ENCODE data around the gene TES. TPM values are rescaled to one million over a fixed set of nuclear protein-coding genes. Genes with fewer than 3 reads are reported as not detected.

The TES gene
- total and polyA plus RNA-seq, 2 experiments from 2014 or later, result 37.3 to 38.3 TPM

DNA sequence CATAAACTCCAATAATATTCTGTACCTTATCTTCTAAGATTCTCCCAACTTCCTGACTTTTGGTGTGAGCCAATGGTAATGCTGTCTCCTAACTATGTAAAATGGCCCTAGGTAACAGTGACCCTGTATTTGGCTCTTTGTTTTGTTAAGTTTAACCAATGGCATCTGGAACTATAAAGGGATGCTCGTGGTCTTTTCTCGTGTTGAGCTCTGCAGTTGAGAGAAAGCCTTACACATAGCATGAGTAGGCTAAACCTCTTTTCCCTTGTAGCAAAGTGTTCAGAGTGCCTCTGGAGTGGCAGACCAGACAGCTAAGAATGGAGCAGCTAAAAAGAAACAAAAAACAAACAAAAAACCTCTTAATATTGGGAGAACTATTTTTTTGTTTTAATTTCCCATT, 5.2 kb downstream of the TES start:
- Histone ChIP-seq H3K4me1 (ENCODE audit: insufficient read depth) (peaks cover 18% of the 10 kb centered on the region), H3K36me3 (ENCODE audit: insufficient read depth) (no peaks in the 10 kb centered on the region), H3K4me3 (no peak overlapping the region), H2AFZ (no peak overlapping the region), H3K4me2 (no peak overlapping the region), H3K9me2 (ENCODE audit: insufficient read depth) (no peaks in the 10 kb centered on the region), H4K20me1 (replicated peaks; ENCODE audit: insufficient read depth) (no peaks in the 10 kb centered on the region), H3F3A (replicated peaks; ENCODE audit: low read depth) (peaks cover 4% of the 10 kb centered on the region; the same call in 1 of the 2 replicates), H3K79me2 (replicated peaks; ENCODE audit: insufficient read depth) (peaks cover 80% of the 10 kb centered on the region), H3K27me3 (ENCODE audit: insufficient read depth) (0 out of 2 replicates have a peak, but pooled peaks cover 7% of the 10 kb centered on the region), H3K27ac (ENCODE audit: low read depth) (no peak overlapping the region)
- TF ChIP-seq ZNF331 (CRISPR knock-in tag; IDR thresholded peaks at IDR 0.05; ENCODE audit: low read depth), result no peak
- no peak for TF ChIP-seq POLR2AphosphoS5 (IDR thresholded peaks at IDR 0.05; ENCODE audit: low read depth)
- no peak for TF ChIP-seq ZNF114 (CRISPR knock-in tag; IDR thresholded peaks at IDR 0.05)
- TF ChIP-seq, protein P1, sequence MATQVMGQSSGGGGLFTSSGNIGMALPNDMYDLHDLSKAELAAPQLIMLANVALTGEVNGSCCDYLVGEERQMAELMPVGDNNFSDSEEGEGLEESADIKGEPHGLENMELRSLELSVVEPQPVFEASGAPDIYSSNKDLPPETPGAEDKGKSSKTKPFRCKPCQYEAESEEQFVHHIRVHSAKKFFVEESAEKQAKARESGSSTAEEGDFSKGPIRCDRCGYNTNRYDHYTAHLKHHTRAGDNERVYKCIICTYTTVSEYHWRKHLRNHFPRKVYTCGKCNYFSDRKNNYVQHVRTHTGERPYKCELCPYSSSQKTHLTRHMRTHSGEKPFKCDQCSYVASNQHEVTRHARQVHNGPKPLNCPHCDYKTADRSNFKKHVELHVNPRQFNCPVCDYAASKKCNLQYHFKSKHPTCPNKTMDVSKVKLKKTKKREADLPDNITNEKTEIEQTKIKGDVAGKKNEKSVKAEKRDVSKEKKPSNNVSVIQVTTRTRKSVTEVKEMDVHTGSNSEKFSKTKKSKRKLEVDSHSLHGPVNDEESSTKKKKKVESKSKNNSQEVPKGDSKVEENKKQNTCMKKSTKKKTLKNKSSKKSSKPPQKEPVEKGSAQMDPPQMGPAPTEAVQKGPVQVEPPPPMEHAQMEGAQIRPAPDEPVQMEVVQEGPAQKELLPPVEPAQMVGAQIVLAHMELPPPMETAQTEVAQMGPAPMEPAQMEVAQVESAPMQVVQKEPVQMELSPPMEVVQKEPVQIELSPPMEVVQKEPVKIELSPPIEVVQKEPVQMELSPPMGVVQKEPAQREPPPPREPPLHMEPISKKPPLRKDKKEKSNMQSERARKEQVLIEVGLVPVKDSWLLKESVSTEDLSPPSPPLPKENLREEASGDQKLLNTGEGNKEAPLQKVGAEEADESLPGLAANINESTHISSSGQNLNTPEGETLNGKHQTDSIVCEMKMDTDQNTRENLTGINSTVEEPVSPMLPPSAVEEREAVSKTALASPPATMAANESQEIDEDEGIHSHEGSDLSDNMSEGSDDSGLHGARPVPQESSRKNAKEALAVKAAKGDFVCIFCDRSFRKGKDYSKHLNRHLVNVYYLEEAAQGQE (IDR thresholded peaks at IDR 0.05; ENCODE audit: unreplicated experiment), result no peak
- TF ChIP-seq, protein P2, sequence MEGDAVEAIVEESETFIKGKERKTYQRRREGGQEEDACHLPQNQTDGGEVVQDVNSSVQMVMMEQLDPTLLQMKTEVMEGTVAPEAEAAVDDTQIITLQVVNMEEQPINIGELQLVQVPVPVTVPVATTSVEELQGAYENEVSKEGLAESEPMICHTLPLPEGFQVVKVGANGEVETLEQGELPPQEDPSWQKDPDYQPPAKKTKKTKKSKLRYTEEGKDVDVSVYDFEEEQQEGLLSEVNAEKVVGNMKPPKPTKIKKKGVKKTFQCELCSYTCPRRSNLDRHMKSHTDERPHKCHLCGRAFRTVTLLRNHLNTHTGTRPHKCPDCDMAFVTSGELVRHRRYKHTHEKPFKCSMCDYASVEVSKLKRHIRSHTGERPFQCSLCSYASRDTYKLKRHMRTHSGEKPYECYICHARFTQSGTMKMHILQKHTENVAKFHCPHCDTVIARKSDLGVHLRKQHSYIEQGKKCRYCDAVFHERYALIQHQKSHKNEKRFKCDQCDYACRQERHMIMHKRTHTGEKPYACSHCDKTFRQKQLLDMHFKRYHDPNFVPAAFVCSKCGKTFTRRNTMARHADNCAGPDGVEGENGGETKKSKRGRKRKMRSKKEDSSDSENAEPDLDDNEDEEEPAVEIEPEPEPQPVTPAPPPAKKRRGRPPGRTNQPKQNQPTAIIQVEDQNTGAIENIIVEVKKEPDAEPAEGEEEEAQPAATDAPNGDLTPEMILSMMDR (conservative IDR thresholded peaks at IDR 0.05; ENCODE audit: low read depth in 2 of 2), result no peak
- TF ChIP-seq NANOG (IDR thresholded peaks at IDR 0.05; ENCODE audit: borderline replicate concordance), result no peak
- TF ChIP-seq CREB1 (CRISPR knock-in tag; IDR thresholded peaks at IDR 0.05; ENCODE audit: low read depth), result no peak
- TF ChIP-seq EZH2 (IDR thresholded peaks at IDR 0.05; ENCODE audit: low read depth, unreplicated experiment), result no peak
- no peak for TF ChIP-seq EZH2phosphoT487 (IDR thresholded peaks at IDR 0.05; ENCODE audit: unreplicated experiment)
- TF ChIP-seq, protein P3, sequence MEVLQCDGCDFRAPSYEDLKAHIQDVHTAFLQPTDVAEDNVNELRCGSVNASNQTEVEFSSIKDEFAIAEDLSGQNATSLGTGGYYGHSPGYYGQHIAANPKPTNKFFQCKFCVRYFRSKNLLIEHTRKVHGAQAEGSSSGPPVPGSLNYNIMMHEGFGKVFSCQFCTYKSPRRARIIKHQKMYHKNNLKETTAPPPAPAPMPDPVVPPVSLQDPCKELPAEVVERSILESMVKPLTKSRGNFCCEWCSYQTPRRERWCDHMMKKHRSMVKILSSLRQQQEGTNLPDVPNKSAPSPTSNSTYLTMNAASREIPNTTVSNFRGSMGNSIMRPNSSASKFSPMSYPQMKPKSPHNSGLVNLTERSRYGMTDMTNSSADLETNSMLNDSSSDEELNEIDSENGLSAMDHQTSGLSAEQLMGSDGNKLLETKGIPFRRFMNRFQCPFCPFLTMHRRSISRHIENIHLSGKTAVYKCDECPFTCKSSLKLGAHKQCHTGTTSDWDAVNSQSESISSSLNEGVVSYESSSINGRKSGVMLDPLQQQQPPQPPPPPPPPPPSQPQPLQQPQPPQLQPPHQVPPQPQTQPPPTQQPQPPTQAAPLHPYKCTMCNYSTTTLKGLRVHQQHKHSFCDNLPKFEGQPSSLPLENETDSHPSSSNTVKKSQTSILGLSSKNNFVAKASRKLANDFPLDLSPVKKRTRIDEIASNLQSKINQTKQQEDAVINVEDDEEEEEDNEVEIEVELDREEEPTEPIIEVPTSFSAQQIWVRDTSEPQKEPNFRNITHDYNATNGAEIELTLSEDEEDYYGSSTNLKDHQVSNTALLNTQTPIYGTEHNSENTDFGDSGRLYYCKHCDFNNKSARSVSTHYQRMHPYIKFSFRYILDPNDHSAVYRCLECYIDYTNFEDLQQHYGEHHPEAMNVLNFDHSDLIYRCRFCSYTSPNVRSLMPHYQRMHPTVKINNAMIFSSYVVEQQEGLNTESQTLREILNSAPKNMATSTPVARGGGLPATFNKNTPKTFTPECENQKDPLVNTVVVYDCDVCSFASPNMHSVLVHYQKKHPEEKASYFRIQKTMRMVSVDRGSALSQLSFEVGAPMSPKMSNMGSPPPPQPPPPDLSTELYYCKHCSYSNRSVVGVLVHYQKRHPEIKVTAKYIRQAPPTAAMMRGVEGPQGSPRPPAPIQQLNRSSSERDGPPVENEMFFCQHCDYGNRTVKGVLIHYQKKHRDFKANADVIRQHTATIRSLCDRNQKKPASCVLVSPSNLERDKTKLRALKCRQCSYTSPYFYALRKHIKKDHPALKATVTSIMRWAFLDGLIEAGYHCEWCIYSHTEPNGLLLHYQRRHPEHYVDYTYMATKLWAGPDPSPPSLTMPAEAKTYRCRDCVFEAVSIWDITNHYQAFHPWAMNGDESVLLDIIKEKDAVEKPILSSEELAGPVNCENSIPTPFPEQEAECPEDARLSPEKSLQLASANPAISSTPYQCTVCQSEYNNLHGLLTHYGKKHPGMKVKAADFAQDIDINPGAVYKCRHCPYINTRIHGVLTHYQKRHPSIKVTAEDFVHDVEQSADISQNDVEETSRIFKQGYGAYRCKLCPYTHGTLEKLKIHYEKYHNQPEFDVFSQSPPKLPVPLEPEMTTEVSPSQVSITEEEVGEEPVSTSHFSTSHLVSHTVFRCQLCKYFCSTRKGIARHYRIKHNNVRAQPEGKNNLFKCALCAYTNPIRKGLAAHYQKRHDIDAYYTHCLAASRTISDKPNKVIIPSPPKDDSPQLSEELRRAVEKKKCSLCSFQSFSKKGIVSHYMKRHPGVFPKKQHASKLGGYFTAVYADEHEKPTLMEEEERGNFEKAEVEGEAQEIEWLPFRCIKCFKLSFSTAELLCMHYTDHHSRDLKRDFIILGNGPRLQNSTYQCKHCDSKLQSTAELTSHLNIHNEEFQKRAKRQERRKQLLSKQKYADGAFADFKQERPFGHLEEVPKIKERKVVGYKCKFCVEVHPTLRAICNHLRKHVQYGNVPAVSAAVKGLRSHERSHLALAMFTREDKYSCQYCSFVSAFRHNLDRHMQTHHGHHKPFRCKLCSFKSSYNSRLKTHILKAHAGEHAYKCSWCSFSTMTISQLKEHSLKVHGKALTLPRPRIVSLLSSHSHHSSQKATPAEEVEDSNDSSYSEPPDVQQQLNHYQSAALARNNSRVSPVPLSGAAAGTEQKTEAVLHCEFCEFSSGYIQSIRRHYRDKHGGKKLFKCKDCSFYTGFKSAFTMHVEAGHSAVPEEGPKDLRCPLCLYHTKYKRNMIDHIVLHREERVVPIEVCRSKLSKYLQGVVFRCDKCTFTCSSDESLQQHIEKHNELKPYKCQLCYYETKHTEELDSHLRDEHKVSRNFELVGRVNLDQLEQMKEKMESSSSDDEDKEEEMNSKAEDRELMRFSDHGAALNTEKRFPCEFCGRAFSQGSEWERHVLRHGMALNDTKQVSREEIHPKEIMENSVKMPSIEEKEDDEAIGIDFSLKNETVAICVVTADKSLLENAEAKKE (CRISPR knock-in tag; IDR thresholded peaks at IDR 0.05), result no peak
- TF ChIP-seq, protein P4, sequence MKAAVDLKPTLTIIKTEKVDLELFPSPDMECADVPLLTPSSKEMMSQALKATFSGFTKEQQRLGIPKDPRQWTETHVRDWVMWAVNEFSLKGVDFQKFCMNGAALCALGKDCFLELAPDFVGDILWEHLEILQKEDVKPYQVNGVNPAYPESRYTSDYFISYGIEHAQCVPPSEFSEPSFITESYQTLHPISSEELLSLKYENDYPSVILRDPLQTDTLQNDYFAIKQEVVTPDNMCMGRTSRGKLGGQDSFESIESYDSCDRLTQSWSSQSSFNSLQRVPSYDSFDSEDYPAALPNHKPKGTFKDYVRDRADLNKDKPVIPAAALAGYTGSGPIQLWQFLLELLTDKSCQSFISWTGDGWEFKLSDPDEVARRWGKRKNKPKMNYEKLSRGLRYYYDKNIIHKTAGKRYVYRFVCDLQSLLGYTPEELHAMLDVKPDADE (IDR thresholded peaks at IDR 0.05), result no peak
- TF ChIP-seq JUNB (IDR thresholded peaks at IDR 0.05; ENCODE audit: unreplicated experiment), result no peak
- no peak for TF ChIP-seq STAT1 (IDR thresholded peaks at IDR 0.05; ENCODE audit: unreplicated experiment)
- no peak overlapping the region for H3K4me3 Mint-ChIP-seq
- H3K9me3 Mint-ChIP-seq, result no peaks in the 10 kb centered on the region
- H3K4me1 Mint-ChIP-seq, result peaks cover 16% of the 10 kb centered on the region; the same call in 2 of the 3 replicates
- no peak for DNase-seq (ENCODE audit: low spot score)
- no peak for ATAC-seq
- H3K27ac Mint-ChIP-seq, result no peak overlapping the region
- peaks cover 4% of the 10 kb centered on the region for H3K27me3 Mint-ChIP-seq (ENCODE audit: insufficient read depth, low read depth, poor library complexity)
- no peaks in the 10 kb centered on the region for H3K36me3 Mint-ChIP-seq (ENCODE audit: low read depth)
